Fibroblast of skin of left biceps (primary cell): Measurements from ENCODE around the gene ARID1A.

Experiments used
- DNase-seq, 2 experiments: peaks; one replicate each; pipeline ENCODE4 v3.0.0-alpha.2; 2013; ENCODE audit warnings: low read depth in 2 of 2

Gene ARID1A

DNA sequence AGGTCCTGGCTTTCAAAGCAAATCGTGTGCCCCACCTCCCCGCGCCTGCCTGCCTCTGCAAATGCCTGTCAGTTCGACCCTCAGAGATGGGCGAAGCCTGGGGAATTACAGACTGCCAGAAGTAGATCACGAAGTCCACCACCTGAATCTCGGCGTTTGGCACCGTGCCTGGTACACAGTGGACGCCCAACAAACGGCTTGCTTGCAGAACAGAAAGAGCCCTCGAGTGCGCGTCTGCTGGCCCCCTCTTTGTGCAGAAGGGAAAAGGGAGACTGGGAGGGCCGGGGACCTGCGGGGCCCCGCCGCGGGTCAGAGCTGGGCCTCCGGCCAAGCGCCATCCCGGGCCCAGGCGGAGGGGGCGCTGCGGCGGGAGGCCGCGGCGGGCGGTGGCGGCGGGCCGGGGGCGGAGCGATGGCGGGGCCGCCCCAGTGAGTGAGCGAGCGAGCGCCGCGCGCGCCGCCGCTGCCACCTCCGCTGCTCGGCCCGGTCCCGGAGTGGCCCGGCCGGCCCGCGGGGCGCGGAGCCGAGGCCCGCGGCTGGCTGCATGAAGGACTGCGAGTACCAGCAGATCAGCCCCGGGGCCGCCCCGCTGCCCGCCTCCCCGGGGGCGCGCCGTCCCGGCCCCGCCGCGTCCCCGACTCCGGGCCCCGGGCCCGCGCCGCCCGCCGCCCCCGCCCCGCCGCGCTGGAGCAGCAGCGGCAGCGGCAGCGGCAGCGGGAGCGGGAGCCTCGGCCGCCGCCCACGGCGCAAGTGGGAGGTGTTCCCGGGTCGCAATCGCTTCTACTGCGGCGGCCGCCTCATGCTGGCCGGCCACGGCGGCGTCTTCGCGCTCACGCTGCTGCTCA lies 130.7 kb downstream of the ARID1A start, which contains the start of gene ZDHHC18:
Gene ZDHHC18 (plus strand): TSS at position 428 of the 845 bp plus-strand sequence. CDS start 117 bp downstream, at position 545.
- DNase-seq, result no peak

DNA sequence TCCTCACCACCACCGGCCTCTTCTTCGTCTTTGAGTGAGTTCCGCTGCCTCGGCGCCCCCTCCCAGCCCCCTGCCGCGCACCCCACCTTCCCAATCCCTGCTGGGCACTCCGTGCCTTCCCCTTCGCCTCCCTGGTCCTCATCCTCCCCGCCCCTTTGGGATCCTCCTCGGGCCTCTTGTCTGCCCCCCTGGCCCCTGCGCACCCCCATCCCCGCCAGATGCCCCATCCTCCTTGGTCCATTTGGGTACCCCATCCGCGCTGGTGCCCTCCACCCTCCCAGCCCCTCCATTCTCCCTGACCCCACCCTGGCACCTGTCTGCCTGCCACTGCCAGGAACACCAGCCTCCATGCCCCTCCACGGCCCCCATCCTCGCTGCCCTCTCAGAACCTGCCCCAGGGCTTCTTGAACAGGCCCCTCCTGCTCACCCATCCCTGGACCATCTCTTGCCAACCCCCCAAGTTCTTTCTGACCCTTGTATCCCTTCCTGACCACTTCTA lies 131.3 kb downstream of the ARID1A start:
- DNase-seq, result no peak

DNA sequence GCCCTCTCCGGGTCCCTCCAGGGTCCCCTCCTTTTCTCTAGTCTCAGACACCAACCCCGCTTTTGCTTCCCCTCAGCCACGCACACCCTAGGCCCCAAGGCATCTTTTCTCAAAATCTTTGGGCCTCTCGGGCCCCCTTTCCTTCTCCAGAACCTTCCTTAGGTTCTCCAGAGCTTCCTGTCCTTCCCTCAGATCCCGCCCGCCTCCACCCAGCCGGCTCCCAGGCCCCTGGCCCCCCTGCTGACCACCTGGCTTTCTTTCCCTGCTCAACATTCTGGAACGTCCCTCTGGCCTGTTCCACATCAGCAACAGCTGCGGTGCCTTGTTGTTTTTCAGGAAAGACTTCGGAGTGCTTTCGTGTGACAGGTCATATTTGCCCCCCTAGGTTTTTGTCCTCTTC lies 131.8 kb downstream of the ARID1A start:
- DNase-seq, result no peak

DNA sequence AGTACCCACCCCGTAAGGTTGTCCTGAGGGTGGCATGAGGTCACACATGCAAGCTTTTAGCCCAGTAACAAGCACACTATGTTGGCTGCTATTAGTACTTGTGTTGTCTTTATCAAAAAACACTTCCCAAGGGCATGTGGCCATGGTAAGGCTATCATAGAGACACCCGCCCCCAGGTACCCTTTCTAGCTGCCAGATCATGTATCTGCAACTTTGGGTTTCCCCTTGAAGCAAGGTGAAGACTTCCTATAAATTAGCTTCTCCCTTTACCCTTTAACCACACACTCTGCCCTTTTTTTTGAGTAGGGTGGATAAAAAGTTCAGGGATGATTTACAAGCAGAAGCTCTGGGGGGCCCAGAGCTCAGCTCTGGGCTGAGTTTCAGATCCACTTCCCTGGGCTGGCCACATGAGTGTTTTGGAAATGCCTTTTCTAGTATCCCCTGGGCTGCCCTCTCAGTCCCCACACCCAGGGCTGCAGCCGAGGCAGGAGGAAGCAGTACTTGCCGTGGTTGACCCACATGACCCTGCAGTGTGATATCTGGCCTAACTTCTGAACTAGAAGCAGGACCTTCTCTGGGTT lies 132.7 kb downstream of the ARID1A start:
- no peak for DNase-seq

DNA sequence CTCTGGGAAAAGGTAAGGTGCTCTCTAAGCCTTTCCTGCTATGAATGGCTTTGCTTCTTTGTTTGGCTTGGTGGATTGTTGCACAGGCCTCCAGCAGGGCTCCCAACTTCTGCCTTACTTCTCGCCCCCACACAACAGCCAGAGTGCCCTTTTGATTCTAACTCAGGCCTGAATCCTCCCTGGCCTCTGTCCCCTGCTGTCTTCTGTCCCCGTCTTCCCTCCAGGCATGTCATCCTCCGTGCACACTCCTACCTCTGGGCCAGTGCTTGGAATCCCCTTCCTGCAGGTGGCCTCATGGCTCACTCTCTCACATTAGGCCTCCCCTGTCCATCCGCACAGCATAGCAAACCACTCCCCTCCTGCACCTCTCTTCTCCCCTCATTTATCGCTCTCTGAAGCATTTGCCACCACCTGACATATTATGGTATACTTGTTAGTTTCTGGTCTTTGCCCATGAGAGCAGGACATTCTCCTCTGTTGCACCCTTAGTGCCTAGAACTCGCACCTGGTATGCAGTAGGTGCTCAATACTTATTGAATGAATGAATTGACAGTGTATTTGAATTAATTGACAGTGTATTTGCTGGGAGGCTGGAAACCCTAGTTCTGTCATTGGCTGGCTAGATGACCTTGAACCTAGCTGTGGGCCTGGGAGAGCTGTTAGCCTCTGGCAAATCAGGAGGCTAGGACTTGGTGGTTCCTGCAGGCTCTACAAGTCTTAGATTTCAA lies 133.5 kb downstream of the ARID1A start:
- no peak for DNase-seq

DNA sequence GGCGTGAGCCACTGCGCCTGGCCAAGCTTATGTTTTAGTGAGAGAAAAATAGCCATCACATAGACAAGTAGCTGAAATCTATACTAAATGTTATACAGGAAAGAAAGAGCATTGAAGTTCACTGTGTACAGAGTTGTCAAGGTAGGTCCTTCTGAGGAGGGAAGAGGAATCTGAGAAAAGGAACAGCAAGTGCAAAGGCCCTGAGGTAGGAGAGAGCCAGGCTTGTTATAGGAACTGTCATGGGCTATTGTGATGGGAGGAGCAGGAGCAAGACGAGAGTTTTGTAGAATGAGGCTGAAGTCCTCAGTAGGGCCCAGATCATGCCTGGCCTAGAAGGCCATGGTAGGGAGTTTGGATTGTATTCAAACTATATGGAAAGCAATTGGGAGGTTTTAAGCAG lies 135.2 kb downstream of the ARID1A start:
- no peak for DNase-seq
